Natural killer cell treated with Interleukin-12 subunit alpha and Interleukin-12 subunit beta and Interleukin-15 and Interleukin-18, amount 100 ng/mL, for 72 hours (primary cell): Measurements from ENCODE around the gene KRTAP5-1. TPM values are rescaled to one million over a fixed set of nuclear protein-coding genes. Genes with fewer than 3 reads are reported as not detected.
"Not testable (repeated sequence)": the region's sequence is repeated elsewhere in the genome, so short reads cannot be mapped to it uniquely, and the experiment has no call there.

Experiments
- ATAC-seq, 2 donors: fragments of 150-1000 bp; cut with Tn5 transposase in 1 of 2; sonication (Bioruptor Pico), chemical (Tn5 transposase) in 1 of 2; 2 replicates each; pipeline ENCODE4 v1.10.0; 2021
- DNase-seq: peaks from one replicate; pipeline ENCODE4 v3.0.0; 2022; ENCODE audit warnings: low spot score
- H3K27ac Mint-ChIP-seq, 2 donors: 1 replicate in 1 of 2; 2 replicates in 1 of 2; pipeline ENCODE4 v1.8.0; 2022; ENCODE audit warnings: mixed read lengths in 2 of 2, mild to moderate bottlenecking in 1 of 2, moderate library complexity in 1 of 2
- H3K27me3 Mint-ChIP-seq, 2 donors: 1 replicate in 1 of 2; 2 replicates in 1 of 2; pipeline ENCODE4 v1.8.0; 2022; ENCODE audit warnings: mixed read lengths in 2 of 2
- H3K36me3 Mint-ChIP-seq: one replicate; pipeline ENCODE4 v1.8.0; 2022; ENCODE audit warnings: mixed read lengths
- H3K4me1 Mint-ChIP-seq, 2 donors: 1 replicate in 1 of 2; 2 replicates in 1 of 2; pipeline ENCODE4 v1.8.0; 2022; ENCODE audit warnings: low read depth in 2 of 2, mixed read lengths in 2 of 2, mild to moderate bottlenecking in 1 of 2
- H3K4me3 Mint-ChIP-seq: one replicate; pipeline ENCODE4 v1.8.0; 2022; ENCODE audit warnings: mixed read lengths
- H3K9me3 Mint-ChIP-seq: 2 replicates; pipeline ENCODE4 v1.8.0; 2022; ENCODE audit warnings: mixed read lengths
- total RNA-seq, 2 donors: library from RNA; stranded (reverse); gene quantifications; one replicate each; pipeline ENCODE4 v1.2.3, GENCODE V29; 2022

The KRTAP5-1 gene
- not detected for total RNA-seq

DNA sequence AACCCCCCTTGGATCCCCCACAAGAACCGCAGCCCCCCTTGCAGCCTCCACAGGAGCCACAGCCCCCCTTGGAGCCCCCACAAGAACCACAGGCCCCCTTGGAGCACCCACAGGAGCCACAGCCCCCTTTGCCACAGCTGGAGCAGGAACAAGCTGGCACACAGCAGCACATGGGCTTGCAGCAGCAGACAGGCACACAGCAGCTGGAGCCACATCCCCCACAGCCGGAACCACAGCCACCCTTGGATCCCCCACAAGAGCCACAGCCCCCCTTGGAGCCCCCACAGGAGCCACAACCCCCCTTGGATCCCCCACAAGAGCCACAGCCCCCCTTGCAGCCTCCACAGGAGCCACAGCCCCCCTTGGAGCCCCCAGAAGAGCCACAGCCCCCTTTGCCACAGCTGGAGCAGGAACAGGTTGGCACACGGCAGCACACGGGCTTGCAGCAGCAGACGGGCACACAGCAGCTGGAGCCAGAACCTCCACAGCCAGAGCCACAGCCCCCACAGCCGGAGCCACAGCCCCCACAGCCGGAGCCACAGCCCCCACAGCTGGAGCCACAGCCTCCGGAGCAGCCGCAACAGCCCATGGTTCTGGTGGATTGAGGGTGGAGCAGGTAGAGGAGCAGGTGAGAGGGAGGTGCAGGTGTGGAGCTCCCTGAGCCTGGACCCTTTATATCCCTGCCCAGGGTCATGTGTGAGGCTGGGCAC lies at the start of gene KRTAP5-1:
Gene KRTAP5-1 (minus strand): TSS at position 623 of the 710 bp plus-strand sequence. CDS start 34 bp downstream, at position 589.
- not testable (repeated sequence) for H3K9me3 Mint-ChIP-seq, H3K27me3 Mint-ChIP-seq, DNase-seq, H3K27ac Mint-ChIP-seq, H3K36me3 Mint-ChIP-seq, H3K4me3 Mint-ChIP-seq, ATAC-seq
- H3K4me1 Mint-ChIP-seq, result peaks cover 13 to 21% of the 10 kb centered on the region in 2 donors

DNA sequence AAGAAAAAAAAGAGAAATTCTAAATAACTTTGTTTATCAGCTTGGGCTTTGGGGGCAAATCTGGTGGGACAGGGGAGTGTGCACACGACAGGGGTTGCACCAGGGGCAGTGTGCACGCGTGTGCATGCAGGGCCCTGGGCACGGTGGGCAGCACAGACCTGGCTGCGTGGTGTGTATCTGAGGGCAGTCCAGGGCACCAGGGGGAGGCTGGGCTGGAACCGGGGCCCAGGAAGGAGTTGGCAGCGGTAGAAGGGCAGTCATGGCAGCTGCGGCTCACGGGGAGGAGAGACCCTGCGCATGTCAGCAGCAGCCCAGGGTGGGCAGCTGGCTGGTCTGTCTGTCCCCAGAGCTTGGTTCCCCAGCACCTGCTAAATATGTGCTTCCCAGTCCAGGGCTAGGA lies 48.8 kb upstream of the KRTAP5-1 start:
- no peaks in the 10 kb centered on the region for H3K4me1 Mint-ChIP-seq
- no peak overlapping the region for H3K4me3 Mint-ChIP-seq
- H3K27ac Mint-ChIP-seq, result no peak overlapping the region
- DNase-seq (no peak), ATAC-seq (no peak)
- no peaks in the 10 kb centered on the region for H3K9me3 Mint-ChIP-seq
- no peaks in the 10 kb centered on the region for H3K36me3 Mint-ChIP-seq
- peaks cover 34 to 42% of the 10 kb centered on the region in 2 donors for H3K27me3 Mint-ChIP-seq

- no peak overlapping the region for H3K4me3 Mint-ChIP-seq
- no peaks in the 10 kb centered on the region for H3K4me1 Mint-ChIP-seq
- ATAC-seq (no peak), DNase-seq (no peak)
- H3K9me3 Mint-ChIP-seq, result no peaks in the 10 kb centered on the region
- peaks cover 36 to 45% of the 10 kb centered on the region in 2 donors for H3K27me3 Mint-ChIP-seq
- H3K36me3 Mint-ChIP-seq, result no peaks in the 10 kb centered on the region
- no peak overlapping the region for H3K27ac Mint-ChIP-seq
These were observed 47.1 kb upstream of the KRTAP5-1 start for GRCh38 chr11:1632053-1632714.

DNA sequence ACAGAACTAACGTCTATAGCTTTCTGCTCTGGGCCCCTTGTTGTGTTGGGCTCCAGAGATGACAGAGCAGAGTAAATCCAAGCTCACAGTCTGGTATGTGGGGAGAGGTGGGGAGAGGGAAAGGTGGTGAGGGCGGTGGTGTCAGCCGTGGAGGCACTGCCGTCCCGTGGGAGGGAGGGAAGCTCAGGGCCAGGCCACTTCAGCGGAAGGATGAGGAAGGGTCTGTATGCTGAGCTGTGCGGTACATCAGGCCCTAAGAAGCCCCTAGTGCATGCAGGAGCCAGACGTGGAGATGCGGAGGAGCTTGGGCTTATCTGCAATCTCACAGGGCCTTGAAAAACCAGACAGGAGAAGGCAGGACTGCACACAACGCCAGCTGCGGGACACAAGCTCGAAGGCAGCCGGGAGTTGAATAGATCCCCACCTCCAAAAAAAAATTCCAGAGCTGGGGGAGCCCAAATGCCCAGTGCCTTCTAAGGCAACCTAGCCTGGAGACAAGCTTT lies 46.0 kb upstream of the KRTAP5-1 start:
- no peak for DNase-seq
- Mint-ChIP-seq H3K4me1 (no peaks in the 10 kb centered on the region), H3K27me3 (peaks cover 34 to 50% of the 10 kb centered on the region in 2 donors), H3K4me3 (no peak overlapping the region), H3K9me3 (no peaks in the 10 kb centered on the region), H3K27ac (no peak overlapping the region), H3K36me3 (no peaks in the 10 kb centered on the region)
- no peak for ATAC-seq

GRCh38 chr11:1630271-1630670 lies 45.2 kb upstream of the KRTAP5-1 start:
- H3K4me3 Mint-ChIP-seq, result no peak overlapping the region
- H3K36me3 Mint-ChIP-seq, result no peaks in the 10 kb centered on the region
- no peaks in the 10 kb centered on the region for H3K4me1 Mint-ChIP-seq
- no peak overlapping the region for H3K27ac Mint-ChIP-seq
- H3K27me3 Mint-ChIP-seq, result peaks cover 30 to 43% of the 10 kb centered on the region in 2 donors
- ATAC-seq (no peak), DNase-seq (no peak)
- no peaks in the 10 kb centered on the region for H3K9me3 Mint-ChIP-seq

DNA sequence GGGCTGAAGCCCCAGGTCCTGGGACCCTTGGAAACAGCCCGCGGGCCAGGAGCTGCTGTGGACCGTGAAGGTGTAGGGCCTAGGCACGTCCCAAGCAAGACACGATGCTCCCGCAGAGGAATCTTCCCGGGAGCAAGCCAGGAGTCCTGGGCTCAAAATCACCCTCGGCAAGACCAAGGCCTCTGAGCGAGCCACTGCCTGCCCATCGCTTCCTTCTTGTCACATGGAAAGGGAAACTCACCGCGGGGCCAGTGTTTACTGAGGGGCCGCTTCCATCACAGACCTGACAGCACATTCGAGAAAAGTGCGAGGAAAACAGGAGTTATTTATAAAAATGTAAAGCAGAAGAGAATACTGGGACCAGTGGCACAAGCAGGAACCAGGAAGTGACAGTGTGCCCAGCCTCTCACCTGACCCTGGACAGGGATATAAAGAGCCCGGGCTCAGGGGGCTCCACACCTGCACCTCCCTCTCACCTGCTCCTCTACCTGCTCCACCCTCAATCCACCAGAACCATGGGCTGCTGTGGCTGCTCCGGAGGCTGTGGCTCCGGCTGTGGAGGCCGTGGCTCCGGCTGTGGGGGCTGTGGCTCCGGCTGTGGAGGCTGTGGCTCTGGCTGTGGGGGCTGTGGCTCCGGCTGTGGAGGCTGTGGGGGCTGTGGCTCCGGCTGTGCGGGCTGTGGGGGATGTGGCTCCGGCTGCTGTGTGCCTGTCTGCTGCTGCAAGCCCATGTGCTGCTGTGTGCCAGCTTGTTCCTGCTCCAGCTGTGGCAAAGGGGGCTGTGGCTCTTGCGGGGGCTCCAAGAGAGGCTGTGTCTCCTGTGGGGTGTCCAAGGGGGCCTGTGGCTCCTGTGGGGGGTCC lies 44.5 kb upstream of the KRTAP5-1 start, which contains the start of gene KRTAP5-5:
Gene KRTAP5-5 (plus strand): TSS at position 450 of the 860 bp plus-strand sequence. CDS start 66 bp downstream, at position 516.
- Mint-ChIP-seq H3K9me3 (no peaks in the 10 kb centered on the region), H3K36me3 (no peaks in the 10 kb centered on the region), H3K27ac (no peak within 1 kb of the TSS), H3K4me1 (no peaks in the 10 kb centered on the region), H3K27me3 (peaks cover 30 to 37% of the 10 kb centered on the region in 2 donors), H3K4me3 (no peak within 1 kb of the TSS)
- ATAC-seq (no peak), DNase-seq (no peak)

GRCh38 chr11:1628506-1629325 lies 43.6 kb upstream of the KRTAP5-1 start:
- Mint-ChIP-seq H3K36me3 (no peaks in the 10 kb centered on the region), H3K9me3 (no peaks in the 10 kb centered on the region), H3K27ac (no peak overlapping the region), H3K27me3 (peaks cover 24 to 37% of the 10 kb centered on the region in 2 donors), H3K4me1 (no peaks in the 10 kb centered on the region), H3K4me3 (no peak overlapping the region)
- DNase-seq (peak; percentile 81), ATAC-seq (peak; percentile 74 to 88)

GRCh38 chr11:1625541-1625940 lies 40.5 kb upstream of the KRTAP5-1 start:
- no peak for DNase-seq
- no peak for ATAC-seq
- Mint-ChIP-seq H3K36me3 (no peaks in the 10 kb centered on the region), H3K4me3 (no peak overlapping the region), H3K4me1 (no peaks in the 10 kb centered on the region), H3K27me3 (peaks cover 13 to 17% of the 10 kb centered on the region in 2 donors), H3K27ac (no peak overlapping the region), H3K9me3 (no peaks in the 10 kb centered on the region)

DNA sequence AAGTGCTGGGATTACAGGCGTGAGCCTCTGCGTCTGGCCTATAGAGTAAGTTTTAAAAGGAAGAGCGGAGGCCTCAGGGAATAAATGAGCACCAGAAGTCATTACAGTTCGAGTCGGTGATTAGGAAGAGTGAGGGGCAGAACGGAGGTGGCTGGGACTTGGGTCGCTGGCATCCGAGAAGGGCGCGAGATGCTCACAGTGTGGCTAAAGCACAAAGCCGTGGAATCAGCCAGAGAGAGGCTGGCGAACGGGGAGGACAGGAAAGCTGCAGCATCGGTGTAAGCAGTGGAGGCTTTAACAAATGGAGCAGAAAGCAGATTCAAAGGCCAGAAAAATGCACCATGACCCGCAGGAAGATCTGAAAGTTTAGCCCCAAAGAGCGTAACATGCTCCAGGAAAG lies 39.5 kb upstream of the KRTAP5-1 start:
- no peaks in the 10 kb centered on the region for H3K36me3 Mint-ChIP-seq
- ATAC-seq (no peak), DNase-seq (no peak)
- H3K4me3 Mint-ChIP-seq, result no peak overlapping the region
- H3K9me3 Mint-ChIP-seq, result no peaks in the 10 kb centered on the region
- no peak overlapping the region for H3K27ac Mint-ChIP-seq
- peaks cover 14% of the 10 kb centered on the region in 2 donors for H3K27me3 Mint-ChIP-seq
- no peaks in the 10 kb centered on the region for H3K4me1 Mint-ChIP-seq

- H3K36me3 Mint-ChIP-seq, result no peaks in the 10 kb centered on the region
- ATAC-seq (no peak), DNase-seq (no peak)
- no peak overlapping the region for H3K27ac Mint-ChIP-seq
- no peaks in the 10 kb centered on the region for H3K4me1 Mint-ChIP-seq
- no peak overlapping the region for H3K4me3 Mint-ChIP-seq
- H3K27me3 Mint-ChIP-seq, result peaks cover 14 to 15% of the 10 kb centered on the region in 2 donors
- no peaks in the 10 kb centered on the region for H3K9me3 Mint-ChIP-seq
These were observed 38.6 kb upstream of the KRTAP5-1 start for GRCh38 chr11:1623716-1624115.

- Mint-ChIP-seq H3K27ac (no peak within 1 kb of the TSS), H3K36me3 (no peaks in the 10 kb centered on the region), H3K9me3 (no peaks in the 10 kb centered on the region), H3K27me3 (peaks cover 10 to 16% of the 10 kb centered on the region in 2 donors), H3K4me3 (no peak within 1 kb of the TSS), H3K4me1 (no peaks in the 10 kb centered on the region)
- DNase-seq (no peak), ATAC-seq (no peak)
These were observed 37.0 kb upstream of the KRTAP5-1 start, which contains the start of gene KRTAP5-4 for GRCh38 chr11:1622086-1622485. Gene KRTAP5-4, minus strand, starts transcription at chr11:1622138. Its CDS starts 45 bp downstream, at chr11:1622093.

- DNase-seq, result no peak
- H3K4me1 Mint-ChIP-seq, result no peaks in the 10 kb centered on the region
- no peak overlapping the region for H3K27ac Mint-ChIP-seq
- H3K9me3 Mint-ChIP-seq, result no peaks in the 10 kb centered on the region
- no peaks in the 10 kb centered on the region for H3K36me3 Mint-ChIP-seq
- peak in 1 of 2 donors; percentile 57 for ATAC-seq
- H3K27me3 Mint-ChIP-seq, result peaks cover 22 to 27% of the 10 kb centered on the region in 2 donors
- no peak overlapping the region for H3K4me3 Mint-ChIP-seq
These were observed 34.4 kb upstream of the KRTAP5-1 start for GRCh38 chr11:1619449-1619848.

- H3K4me1 Mint-ChIP-seq, result no peaks in the 10 kb centered on the region
- DNase-seq (no peak), ATAC-seq (no peak)
- no peaks in the 10 kb centered on the region for H3K9me3 Mint-ChIP-seq
- no peaks in the 10 kb centered on the region for H3K36me3 Mint-ChIP-seq
- no peak overlapping the region for H3K27ac Mint-ChIP-seq
- H3K27me3 Mint-ChIP-seq, result peaks cover 26 to 36% of the 10 kb centered on the region in 2 donors
- H3K4me3 Mint-ChIP-seq, result no peak overlapping the region
These were observed 33.1 kb upstream of the KRTAP5-1 start for GRCh38 chr11:1618231-1618630.
